HEK293 (cell line): Measurements from ENCODE around the gene SOX13.

Experiments used
- CTCF ChIA-PET: fragments of 350-600 bp; formaldehyde crosslinking; extraction: SDS; loops from one replicate; lab custom pipeline; 2021; ENCODE audit warnings: antibody characterized with exemption; lab: Yijun Ruan, JAX
- POLR2A ChIA-PET: fragments of 300-600 bp; formaldehyde crosslinking; extraction: SDS; loops from one replicate; lab custom pipeline; 2020; ENCODE audit warnings: antibody characterized with exemption, inconsistent platforms; lab: Yijun Ruan, JAX
- H3K27ac ChIP-seq: fragments of 200-500 bp; sonication (Bioruptor generic); 2 replicates; pipeline ENCODE4 v1.5.1; 2014; ENCODE audit warnings: low read depth, low read length, control low read depth, inconsistent platforms; ENCODE audit errors: extremely low read depth
- H3K36me3 ChIP-seq, 2 experiments: fragments of 200-500 bp in 1 of 2; sonication (Bioruptor generic) in 1 of 2; 1 replicate in 1 of 2; 2 replicates in 1 of 2; pipeline ENCODE4 v1.5.1; 2014 to 2017; ENCODE audit warnings: inconsistent platforms in 2 of 2, low read length in 2 of 2; ENCODE audit not compliant: control insufficient read depth in 2 of 2, insufficient read depth in 1 of 2
- H3K4me1 ChIP-seq: fragments of 200-500 bp; sonication (Bioruptor generic); 2 replicates; pipeline ENCODE4 v1.5.1; 2014; ENCODE audit warnings: mild to moderate bottlenecking, low read length, inconsistent platforms; ENCODE audit not compliant: control insufficient read depth, insufficient read depth
- H3K4me3 ChIP-seq: 2 replicates; pipeline ENCODE4 v1.5.1; 2011; ENCODE audit warnings: low read depth, mild to moderate bottlenecking, control low read depth, low read length, moderate library complexity
- H3K9me3 ChIP-seq: fragments of 200-500 bp; sonication (Bioruptor generic); 2 replicates; pipeline ENCODE4 v1.5.1; 2014; ENCODE audit warnings: low read depth, low read length, inconsistent platforms; ENCODE audit not compliant: control insufficient read depth, insufficient read depth
- HIC1 ChIP-seq: fragments of 450-650 bp; formaldehyde crosslinking; IDR thresholded peaks from 2 replicates; pipeline ENCODE4 v1.5.1; 2016; ENCODE audit warnings: missing biosample characterization, missing genetic modification characterization
- KLF7 ChIP-seq: fragments of 450-650 bp; formaldehyde crosslinking; IDR thresholded peaks from 2 replicates; pipeline ENCODE4 v1.5.1; 2016; ENCODE audit warnings: missing biosample characterization, missing genetic modification characterization, borderline replicate concordance
- PRDM1 ChIP-seq: fragments of 450-650 bp; formaldehyde crosslinking; IDR thresholded peaks from 2 replicates; pipeline ENCODE4; 2016; ENCODE audit warnings: missing biosample characterization, missing genetic modification characterization
- WT1 ChIP-seq: fragments of 450-650 bp; formaldehyde crosslinking; IDR thresholded peaks from 2 replicates; pipeline ENCODE4 v1.5.1; 2016; ENCODE audit warnings: missing biosample characterization, missing genetic modification characterization
- ZBTB10 ChIP-seq: fragments of 450-650 bp; formaldehyde crosslinking; IDR thresholded peaks from 2 replicates; pipeline ENCODE4 v1.5.1; 2016; ENCODE audit warnings: missing biosample characterization, missing genetic modification characterization
- ZFP37 ChIP-seq: fragments of 450-650 bp; formaldehyde crosslinking; IDR thresholded peaks from 2 replicates; pipeline ENCODE4 v1.5.1; 2016; ENCODE audit warnings: missing biosample characterization, missing genetic modification characterization
- ZNF10 ChIP-seq: fragments of 450-650 bp; formaldehyde crosslinking; IDR thresholded peaks from 2 replicates; pipeline ENCODE4 v1.5.1; 2017; ENCODE audit warnings: missing biosample characterization, missing genetic modification characterization
- ZNF423 ChIP-seq: fragments of 450-650 bp; formaldehyde crosslinking; IDR thresholded peaks from 2 replicates; pipeline ENCODE4 v1.5.1; 2016; ENCODE audit warnings: missing biosample characterization, missing genetic modification characterization
- ZNF473 ChIP-seq: fragments of 450-650 bp; formaldehyde crosslinking; IDR thresholded peaks from 2 replicates; pipeline ENCODE4 v1.5.1; 2017; ENCODE audit warnings: missing biosample characterization, missing genetic modification characterization
- ZNF513 ChIP-seq: fragments of 450-650 bp; IDR thresholded peaks from 2 replicates; pipeline ENCODE4 v1.5.1; 2018; ENCODE audit warnings: missing biosample characterization, missing genetic modification characterization
- ZNF518A ChIP-seq: fragments of 450-650 bp; formaldehyde crosslinking; conservative IDR thresholded peaks from 2 replicates; pipeline ENCODE4 v1.5.1; 2016; ENCODE audit warnings: low read depth, missing biosample characterization, missing genetic modification characterization
- ZNF555 ChIP-seq: fragments of 450-650 bp; formaldehyde crosslinking; conservative IDR thresholded peaks from 2 replicates; pipeline ENCODE4 v1.5.1; 2017; ENCODE audit warnings: missing biosample characterization, mild to moderate bottlenecking, missing genetic modification characterization, inconsistent platforms
- ZNF623 ChIP-seq: fragments of 450-650 bp; formaldehyde crosslinking; IDR thresholded peaks from 2 replicates; pipeline ENCODE4 v1.5.1; 2016; ENCODE audit warnings: missing biosample characterization, missing genetic modification characterization
- ZNF768 ChIP-seq: fragments of 450-650 bp; formaldehyde crosslinking; IDR thresholded peaks from 2 replicates; pipeline ENCODE4 v1.5.1; 2018; ENCODE audit warnings: missing biosample characterization, mild to moderate bottlenecking, missing genetic modification characterization
- ZNF785 ChIP-seq: fragments of 450-650 bp; formaldehyde crosslinking; IDR thresholded peaks from 2 replicates; pipeline ENCODE4 v1.5.1; 2016; ENCODE audit warnings: missing biosample characterization, missing genetic modification characterization

SOX13 gene

GRCh38 chr1:204096931-204097330 is 24.0 kb downstream of the SOX13 start:
- Histone ChIP-seq H3K4me3 (no peak overlapping the region), H3K36me3 (no peaks in the 10 kb centered on the region), H3K4me1 (peaks cover 6% of the 10 kb centered on the region; the same call in 1 of the 2 replicates), H3K9me3 (no peaks in the 10 kb centered on the region), H3K27ac (no peak overlapping the region)
- ChIA-PET POLR2A (no interaction called here), CTCF (no interaction called here)
- TF ChIP-seq ZNF473 (no peak), ZNF555 (tag by site-specific recombination) (no peak), ZFP37 (tag by site-specific recombination) (no peak), HIC1 (tag by site-specific recombination) (no peak), ZNF10 (tag by site-specific recombination) (no peak), ZNF785 (tag by site-specific recombination) (no peak), ZNF423 (tag by site-specific recombination) (no peak), ZNF768 (tag by site-specific recombination) (no peak), ZNF513 (tag by site-specific recombination) (no peak), WT1 (no peak), KLF7 (tag by site-specific recombination) (no peak), ZNF623 (tag by site-specific recombination) (no peak), PRDM1 (tag by site-specific recombination) (no peak), ZNF518A (tag by site-specific recombination) (no peak), ZBTB10 (tag by site-specific recombination) (no peak)
